H1 (cell line): ENCODE measurements around the gene SNAI1. TPM values are rescaled to one million over a fixed set of nuclear protein-coding genes. Genes with fewer than 3 reads are reported as not detected.
A peak's percentile ranks its signal among the peaks of the same experiment; 100 is the strongest.

Source experiments
- CTCF ChIA-PET: fragments of 300-600 bp; sonication (Branson Sonifier 250); formaldehyde crosslinking; loops from one replicate; lab custom pipeline; 2021; ENCODE audit not compliant: partially characterized antibody; lab: Charles Lee
- POLR2A ChIA-PET: fragments of 300-600 bp; sonication (Branson Sonifier 250); formaldehyde crosslinking; loops from one replicate; lab custom pipeline; 2021; ENCODE audit warnings: inconsistent platforms; ENCODE audit not compliant: partially characterized antibody; lab: Charles Lee
- DNase-seq, 2 experiments: peaks; one replicate each; pipeline versions ENCODE4 v3.0.0 to v3.0.0-alpha.2; 2010 to 2022; ENCODE audit warnings: low spot score in 2 of 2, low read depth in 1 of 2, mixed read lengths in 1 of 2
- FAIRE-seq: peaks from 2 replicates; lab custom pipeline; 2011; peaks lifted over from hg19 to GRCh38; lab: Jason Lieb, UNC
- H2AFZ ChIP-seq: 2 replicates; pipeline ENCODE4 v1.8.1; 2012; ENCODE audit warnings: low read length, inconsistent platforms
- H2AK5ac ChIP-seq: 2 replicates; pipeline ENCODE4 v1.6.1; 2013; ENCODE audit warnings: low read depth, low read length
- H2BK120ac ChIP-seq: replicated peaks from 2 replicates; pipeline ENCODE3; 2013; ENCODE audit warnings: low read depth, low read length, inconsistent platforms
- H2BK12ac ChIP-seq: 2 replicates; pipeline ENCODE4 v1.6.1; 2013; ENCODE audit warnings: low read depth, low read length
- H2BK15ac ChIP-seq: 2 replicates; pipeline ENCODE4 v1.6.1; 2013; ENCODE audit warnings: low read length
- H2BK20ac ChIP-seq: 2 replicates; pipeline ENCODE4 v1.6.1; 2013; ENCODE audit warnings: low read length
- H2BK5ac ChIP-seq: 2 replicates; pipeline ENCODE4 v1.6.1; 2013; ENCODE audit warnings: low read depth, low read length
- H3K14ac ChIP-seq: 2 replicates; pipeline ENCODE4 v1.6.1; 2013; ENCODE audit warnings: inconsistent platforms; ENCODE audit not compliant: insufficient read length
- H3K18ac ChIP-seq: 2 replicates; pipeline ENCODE4 v1.6.1; 2013; ENCODE audit warnings: low read length; ENCODE audit errors: extremely low read depth
- H3K23ac ChIP-seq: 2 replicates; pipeline ENCODE4 v1.6.1; 2013; ENCODE audit warnings: inconsistent platforms; ENCODE audit not compliant: insufficient read length
- H3K23me2 ChIP-seq: 2 replicates; pipeline ENCODE4 v1.6.1; 2013; ENCODE audit warnings: low read depth, low read length
- H3K27ac ChIP-seq: 2 replicates; pipeline ENCODE4 v1.6.1; 2011; ENCODE audit warnings: low read depth, low read length, inconsistent platforms
- H3K27me3 ChIP-seq, 4 experiments: replicated peaks in 1 of 4; 1 replicate in 1 of 4; 2 replicates in 3 of 4; pipeline versions ENCODE4 v1.6.1 to v1.8.1; 2011 to 2013; ENCODE audit warnings: low read length in 3 of 4, mild to moderate bottlenecking in 3 of 4, inconsistent platforms in 2 of 4, mixed read lengths in 2 of 4, moderate library complexity in 1 of 4; ENCODE audit not compliant: control insufficient read depth in 3 of 4, insufficient read depth in 3 of 4; ENCODE audit errors: extremely low read depth in 1 of 4
- H3K36me3 ChIP-seq, 4 experiments: 2 replicates each; pipeline versions ENCODE4 v1.6.1 to v1.8.1; 2011 to 2013; ENCODE audit warnings: mild to moderate bottlenecking in 4 of 4, low read length in 3 of 4, moderate library complexity in 2 of 4, control low read depth in 1 of 4, inconsistent platforms in 1 of 4; ENCODE audit not compliant: insufficient read depth in 4 of 4, control insufficient read depth in 2 of 4
- H3K4ac ChIP-seq: replicated peaks from 2 replicates; pipeline ENCODE3; 2013; ENCODE audit warnings: low read length, low read depth, mixed read lengths, inconsistent platforms; ENCODE audit not compliant: insufficient read length
- H3K4me1 ChIP-seq, 4 experiments: replicated peaks in 1 of 4; 1 replicate in 1 of 4; 2 replicates in 3 of 4; pipeline versions ENCODE4 v1.6.1 to v1.8.1; 2011 to 2013; ENCODE audit warnings: low read length in 3 of 4, inconsistent platforms in 2 of 4, mixed read lengths in 1 of 4; ENCODE audit not compliant: insufficient read depth in 4 of 4, control insufficient read depth in 3 of 4
- H3K4me2 ChIP-seq, 2 experiments: 2 replicates each; pipeline versions ENCODE4 v1.6.1 to v1.8.1; 2011 to 2013; ENCODE audit warnings: low read depth in 2 of 2, low read length in 2 of 2, control low read depth in 1 of 2, inconsistent platforms in 1 of 2, mild to moderate bottlenecking in 1 of 2; ENCODE audit not compliant: insufficient read depth in 1 of 2
- H3K4me3 ChIP-seq, 4 experiments: fragments of 200-600, 300-600 bp in 1 of 4; sonication (generic), shearing (Covaris generic), sonication (Bioruptor Twin) in 1 of 4; 2 replicates each; pipeline versions ENCODE4 v1.5.1 to v1.8.1; 2011 to 2016; ENCODE audit warnings: low read length in 4 of 4, low read depth in 3 of 4, control low read depth in 2 of 4, inconsistent platforms in 2 of 4, mild to moderate bottlenecking in 2 of 4, mixed read lengths in 1 of 4, moderate library complexity in 1 of 4; ENCODE audit not compliant: insufficient read depth in 2 of 4; ENCODE audit errors: extremely low read depth in 1 of 4
- H3K56ac ChIP-seq: replicated peaks from 2 replicates; pipeline ENCODE3; 2013; ENCODE audit warnings: low read depth, mild to moderate bottlenecking, mixed read lengths, low read length, inconsistent platforms; ENCODE audit not compliant: insufficient read length
- H3K79me1 ChIP-seq: 2 replicates; pipeline ENCODE4 v1.6.1; 2013; ENCODE audit warnings: low read depth, low read length, control low read depth
- H3K79me2 ChIP-seq, 2 experiments: 2 replicates each; pipeline versions ENCODE4 v1.6.1 to v1.8.1; 2012 to 2013; ENCODE audit warnings: low read length in 2 of 2, mild to moderate bottlenecking in 2 of 2, inconsistent platforms in 1 of 2; ENCODE audit not compliant: insufficient read depth in 2 of 2, control insufficient read depth in 1 of 2
- H3K9ac ChIP-seq, 4 experiments: replicated peaks in 1 of 4; 1 replicate in 1 of 4; 2 replicates in 3 of 4; pipeline versions ENCODE4 v1.6.1 to v1.8.1; 2011 to 2013; ENCODE audit warnings: low read depth in 3 of 4, low read length in 3 of 4, control low read depth in 2 of 4, mild to moderate bottlenecking in 2 of 4, moderate library complexity in 2 of 4, inconsistent platforms in 1 of 4; ENCODE audit errors: extremely low read depth in 1 of 4
- H3K9me3 ChIP-seq, 2 experiments: 2 replicates each; pipeline versions ENCODE4 v1.6.1 to v1.8.1; 2012 to 2013; ENCODE audit warnings: mild to moderate bottlenecking in 2 of 2, moderate library complexity in 2 of 2, control low read depth in 1 of 2, inconsistent platforms in 1 of 2, low read depth in 1 of 2, low read length in 1 of 2, mixed read lengths in 1 of 2; ENCODE audit not compliant: insufficient read depth in 2 of 2
- H4K20me1 ChIP-seq, 2 experiments: replicated peaks in 1 of 2; 2 replicates each; pipeline versions ENCODE3 to v1.8.1; 2011 to 2013; ENCODE audit warnings: inconsistent platforms in 2 of 2, low read length in 2 of 2, mild to moderate bottlenecking in 1 of 2; ENCODE audit not compliant: insufficient read depth in 2 of 2, control insufficient read depth in 1 of 2
- H4K5ac ChIP-seq: 2 replicates; pipeline ENCODE4 v1.6.1; 2013; ENCODE audit warnings: low read length, low read depth, mixed read lengths, inconsistent platforms; ENCODE audit not compliant: insufficient read length
- H4K8ac ChIP-seq: 2 replicates; pipeline ENCODE4 v1.8.0; 2013; ENCODE audit warnings: mild to moderate bottlenecking, moderate library complexity, low read length, inconsistent platforms; ENCODE audit not compliant: insufficient read depth; ENCODE audit errors: extremely low read depth
- H4K91ac ChIP-seq: replicated peaks from 2 replicates; pipeline ENCODE3; 2013; ENCODE audit warnings: low read length, mixed read lengths, inconsistent platforms; ENCODE audit not compliant: insufficient read length
- RNF2 ChIP-seq: fragments of 200-900, 300-1000 bp; sonication (generic); IDR thresholded peaks from 2 replicates; pipeline ENCODE4 v1.7.1; 2016; ENCODE audit warnings: borderline replicate concordance, low read depth, mild to moderate bottlenecking, antibody characterized with exemption, low read length; ENCODE audit not compliant: poor library complexity, severe bottlenecking; ENCODE audit errors: missing control alignments
- TEAD4 ChIP-seq: IDR thresholded peaks from 2 replicates; pipeline ENCODE4 v1.6.1; 2012; ENCODE audit warnings: low read depth, low read length, inconsistent platforms, mixed read lengths
- WGBS, 2 experiments: shearing (Covaris generic) in 1 of 2; methylation state at CpG; one replicate each; pipeline versions ENCODE4 v1.1.6 to v1.1.7; 2013 to 2015; ENCODE audit warnings: low lambda C conversion rate in 2 of 2, mixed read lengths in 2 of 2, inconsistent platforms in 1 of 2, low coverage in 1 of 2, missing lambda C conversion rate in 1 of 2; ENCODE audit not compliant: insufficient replicate concordance in 2 of 2, insufficient coverage in 1 of 2, insufficient read length in 1 of 2; ENCODE audit errors: extremely low coverage in 1 of 2, missing lambda C conversion rate in 1 of 2; 5-methylcytosine and 5-hydroxymethylcytosine counted together
- polyA plus RNA-seq, 7 experiments: library from polyadenylated mRNA; depleted of rRNA in 3 of 7; stranded (reverse) in 5 of 7; unstranded in 2 of 7; fragments of >200 nt in 5 of 7; fragments of 200-250 nt in 2 of 7; gene quantifications; 1 replicate in 5 of 7; 2 replicates in 1 of 7; 4 replicates in 1 of 7; pipeline versions ENCODE4 v1.2.1 to v1.2.3, GENCODE V29; 2011 to 2013; ENCODE audit warnings: missing spikeins in 2 of 7, mixed read lengths in 2 of 7
- total RNA-seq: library from RNA; stranded (reverse); fragmentation: NEBNext Ultra II Directional; extraction: Animal tissue kit (Norgen Biotek cat#: 25700); gene quantifications from 2 replicates; pipeline ENCODE4 v1.2.1, GENCODE V29; 2021

The SNAI1 gene
- total and polyA plus RNA-seq, 2 of the 8 experiments (the other 6 are each of a cell fraction or from before 2014, with no cell fraction given), result 6.5 to 8.0 TPM

GRCh38 chr20:50015636-50015992 is 32.8 kb downstream of the SNAI1 start:
- Histone ChIP-seq H3K14ac (no peak overlapping the region), H3K4me3 (no peak overlapping the region), H3K27me3 (peaks cover 0 to 5% (median 2%) of the 10 kb centered on the region in 4 experiments; a peak in 2 of 7 replicates), H2BK20ac (no peak overlapping the region), H3K27ac (no peak overlapping the region), H3K79me1 (no peaks in the 10 kb centered on the region), H3K18ac (no peak overlapping the region), H3K9ac (no peak overlapping the region), H4K8ac (no peak overlapping the region; the same call in 1 of the 2 replicates), H3K9me3 (no peaks in the 10 kb centered on the region), H2BK120ac (no peak overlapping the region), H2BK5ac (no peak overlapping the region), H3K56ac (no peak overlapping the region), H3K4me1 (peaks cover 0 to 14% (median 11%) of the 10 kb centered on the region in 4 experiments; a peak in 6 of 7 replicates), H3K4ac (no peak overlapping the region), H2BK15ac (no peak overlapping the region), H3K4me2 (no peak overlapping the region; a peak in 1 of 4 replicates), H2AFZ (no peak overlapping the region), H3K23me2 (no peaks in the 10 kb centered on the region), H4K91ac (no peak overlapping the region), H4K20me1 (no peaks in the 10 kb centered on the region), H2AK5ac (no peak overlapping the region), H4K5ac (no peak overlapping the region), H3K36me3 (no peaks in the 10 kb centered on the region), H3K79me2 (no peaks in the 10 kb centered on the region), H2BK12ac (no peak overlapping the region), H3K23ac (no peak overlapping the region)
- TF ChIP-seq RNF2, result no peak
- peak; percentile 19; the same call in 1 of the 2 replicates for TF ChIP-seq TEAD4
- CTCF ChIA-PET, result interaction anchor here (0.7 to 1.2 kb wide), 6 partner anchors 13 to 56 kb away, joined by 3 to 4 read pairs (median 4); no protein-coding TSS in a partner anchor
- 82% methylated on average over 7 of the region's 8 CpGs; no CpG with 5 or more reads in 1 of the 2 experiments for WGBS, 2 experiments
- POLR2A ChIA-PET, result interaction anchor here (0.7 to 13.6 kb wide), 4 partner anchors 10 to 30 kb away, joined by 4 to 183 read pairs (median 4); partner anchors contain the start of gene SNAI1
- FAIRE-seq (no peak), DNase-seq (no peak)
